Loucy (cell line): Measurements from ENCODE around the gene GALNT7.

Source experiments
- EZH2phosphoT487 ChIP-seq: fragments of 200-600 bp; IDR thresholded peaks from 2 replicates; pipeline ENCODE4 v1.6.1; 2018; ENCODE audit warnings: antibody characterized with exemption, mild to moderate bottlenecking, moderate library complexity, borderline replicate concordance
- TF ChIP-seq, protein P1 (sequence below): fragments of 200-600 bp; sonication (generic); conservative IDR thresholded peaks from 2 replicates; pipeline ENCODE4 v1.5.1; 2014; ENCODE audit warnings: mild to moderate bottlenecking, antibody characterized with exemption, low read length

DNA sequence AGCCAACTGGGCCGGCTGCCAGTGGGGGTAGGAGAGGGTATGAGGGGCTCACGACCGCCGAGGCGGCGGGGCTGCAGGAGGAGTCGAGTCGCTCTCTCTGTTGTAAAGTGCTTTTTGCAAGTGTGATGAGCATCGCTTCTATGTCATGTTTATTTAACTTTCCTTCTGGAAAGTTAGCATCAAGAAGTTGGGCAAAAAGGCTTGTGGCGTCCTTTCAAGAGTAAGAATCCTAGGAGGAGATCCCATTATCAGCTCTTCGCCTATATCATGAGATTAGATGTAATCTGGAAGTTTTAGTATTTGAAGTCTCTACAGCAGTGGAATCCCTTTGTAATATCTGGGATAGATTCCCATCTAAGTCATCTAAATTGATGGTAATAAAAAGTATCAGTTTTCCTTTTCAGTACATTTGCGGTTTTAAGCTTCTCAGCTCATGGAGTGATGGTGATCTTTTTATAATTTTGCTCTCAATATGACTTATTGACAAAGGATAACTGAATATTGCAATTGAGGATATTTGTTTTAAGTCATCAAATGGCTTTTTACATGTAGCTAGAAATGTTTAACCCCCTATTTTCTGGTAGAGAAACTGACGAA is 1.7 kb downstream of the GALNT7 start:
- TF ChIP-seq, protein P1, sequence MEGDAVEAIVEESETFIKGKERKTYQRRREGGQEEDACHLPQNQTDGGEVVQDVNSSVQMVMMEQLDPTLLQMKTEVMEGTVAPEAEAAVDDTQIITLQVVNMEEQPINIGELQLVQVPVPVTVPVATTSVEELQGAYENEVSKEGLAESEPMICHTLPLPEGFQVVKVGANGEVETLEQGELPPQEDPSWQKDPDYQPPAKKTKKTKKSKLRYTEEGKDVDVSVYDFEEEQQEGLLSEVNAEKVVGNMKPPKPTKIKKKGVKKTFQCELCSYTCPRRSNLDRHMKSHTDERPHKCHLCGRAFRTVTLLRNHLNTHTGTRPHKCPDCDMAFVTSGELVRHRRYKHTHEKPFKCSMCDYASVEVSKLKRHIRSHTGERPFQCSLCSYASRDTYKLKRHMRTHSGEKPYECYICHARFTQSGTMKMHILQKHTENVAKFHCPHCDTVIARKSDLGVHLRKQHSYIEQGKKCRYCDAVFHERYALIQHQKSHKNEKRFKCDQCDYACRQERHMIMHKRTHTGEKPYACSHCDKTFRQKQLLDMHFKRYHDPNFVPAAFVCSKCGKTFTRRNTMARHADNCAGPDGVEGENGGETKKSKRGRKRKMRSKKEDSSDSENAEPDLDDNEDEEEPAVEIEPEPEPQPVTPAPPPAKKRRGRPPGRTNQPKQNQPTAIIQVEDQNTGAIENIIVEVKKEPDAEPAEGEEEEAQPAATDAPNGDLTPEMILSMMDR, result no peak
- no peak for TF ChIP-seq EZH2phosphoT487
